HepG2 (cell line): ENCODE data around the gene APRT. TPM values are rescaled to one million over a fixed set of nuclear protein-coding genes. Genes with fewer than 3 reads are reported as not detected.

Experiments used
- ATAC-seq: fragments of 200-7000 bp; cut with Tn5 transposase; 3 replicates; pipeline ENCODE4 v1.9.1; 2020; ENCODE audit warnings: mild to moderate bottlenecking, moderate library complexity
- Bru-seq: library from RNA; stranded (reverse); fragments of 400-500 nt; gene quantifications from one replicate; lab custom pipeline; 2021; lab: Mats Ljungman, UMichigan
- BruChase-seq, 2 experiments: library from RNA; stranded (reverse); fragments of 400-500 nt; gene quantifications; one replicate each; lab custom pipeline; 2021; lab: Mats Ljungman, UMichigan
- BruUV-seq: library from RNA; stranded (reverse); fragments of 400-500 nt; replicated peaks from 2 replicates; lab custom pipeline; 2021; lab: Mats Ljungman, UMichigan
- CTCF ChIA-PET: fragments of 300-600 bp; formaldehyde crosslinking; extraction: SDS; loops from one replicate; lab custom pipeline; 2021; ENCODE audit warnings: low total read pairs, inconsistent platforms, low intra/inter-chr PET ratio; lab: Yijun Ruan, JAX
- POLR2A ChIA-PET: fragments of 350-600 bp; sonication (Branson Sonifier 250); formaldehyde crosslinking; loops from one replicate; lab custom pipeline; 2020; ENCODE audit warnings: antibody characterized with exemption, inconsistent platforms; lab: Yijun Ruan, JAX
- DNase-seq: peaks from one replicate; pipeline ENCODE4 v3.0.0-alpha.2; 2015; ENCODE audit warnings: low spot score
- FAIRE-seq: peaks from 3 replicates; lab custom pipeline; 2011; peaks lifted over from hg19 to GRCh38; lab: Jason Lieb, UNC
- H2AFZ ChIP-seq: one replicate; pipeline ENCODE4 v1.6.1; 2011; ENCODE audit warnings: low read length, inconsistent platforms
- H3K27ac ChIP-seq: fragments of 300-600 bp; 3 replicates; pipeline ENCODE4 v1.8.0; 2011; ENCODE audit warnings: mixed run types, mild to moderate bottlenecking, mixed read lengths, low read length, inconsistent platforms; ENCODE audit not compliant: insufficient read depth; ENCODE audit errors: extremely low read length
- H3K27me3 ChIP-seq, 2 experiments: fragments of 200-600 bp in 1 of 2; 2 replicates in 1 of 2; 3 replicates in 1 of 2; pipeline versions ENCODE4 v1.6.0 to v1.8.0; 2011; ENCODE audit warnings: low read length in 2 of 2, mild to moderate bottlenecking in 2 of 2, moderate library complexity in 2 of 2, inconsistent platforms in 1 of 2; ENCODE audit not compliant: insufficient read depth in 2 of 2, control insufficient read depth in 1 of 2
- H3K36me3 ChIP-seq, 2 experiments: fragments of 200-600 bp in 1 of 2; replicated peaks in 1 of 2; 2 replicates in 1 of 2; 3 replicates in 1 of 2; pipeline versions ENCODE4 v1.5.1 to v1.8.0; 2011; ENCODE audit warnings: low read length in 2 of 2, inconsistent platforms in 1 of 2; ENCODE audit not compliant: insufficient read depth in 2 of 2, control insufficient read depth in 1 of 2
- H3K4me1 ChIP-seq: 2 replicates; pipeline ENCODE4 v1.5.1; 2012; ENCODE audit warnings: low read length, inconsistent platforms; ENCODE audit not compliant: insufficient read depth
- H3K4me2 ChIP-seq: 2 replicates; pipeline ENCODE4 v1.6.0; 2011; ENCODE audit warnings: low read depth, low read length, inconsistent platforms
- H3K4me3 ChIP-seq, 3 experiments: fragments of 200-600 bp in 1 of 3; sonication (generic), shearing (Covaris generic) in 1 of 3; replicated peaks in 1 of 3; 2 replicates each; pipeline ENCODE4 v1.5.1; 2011 to 2016; ENCODE audit warnings: low read length in 3 of 3, inconsistent platforms in 2 of 3, low read depth in 2 of 3, mild to moderate bottlenecking in 2 of 3, control low read depth in 1 of 3, mixed read lengths in 1 of 3; ENCODE audit not compliant: insufficient read depth in 1 of 3
- H3K79me2 ChIP-seq: one replicate; pipeline ENCODE4 v1.6.1; 2011; ENCODE audit warnings: low read length, inconsistent platforms; ENCODE audit not compliant: insufficient read depth
- H3K9ac ChIP-seq: 2 replicates; pipeline ENCODE4 v1.6.0; 2011; ENCODE audit warnings: mild to moderate bottlenecking, low read depth, low read length, inconsistent platforms; ENCODE audit not compliant: insufficient read depth
- H3K9me3 ChIP-seq: 2 replicates; pipeline ENCODE4 v1.5.1; 2012; ENCODE audit warnings: mild to moderate bottlenecking, low read length
- H4K20me1 ChIP-seq: 2 replicates; pipeline ENCODE4 v1.6.0; 2011; ENCODE audit warnings: inconsistent platforms, mild to moderate bottlenecking, low read length, moderate library complexity; ENCODE audit not compliant: insufficient read depth
- ARNT2 ChIP-seq: sonication (generic); formaldehyde crosslinking; IDR thresholded peaks from 2 replicates; pipeline ENCODE4 v1.8.0; 2022; ENCODE audit warnings: mild to moderate bottlenecking, low read depth, missing genetic modification reagents, moderate library complexity
- ELF4 ChIP-seq: sonication (generic); formaldehyde crosslinking; IDR thresholded peaks from 2 replicates; pipeline ENCODE4 v1.5.0; 2020; ENCODE audit warnings: missing genetic modification reagents, mild to moderate bottlenecking, moderate library complexity, borderline replicate concordance
- GATAD2A ChIP-seq: IDR thresholded peaks from 2 replicates; pipeline ENCODE4 v1.6.1; 2016
- HCFC1 ChIP-seq: fragments of 150-350 bp; IDR thresholded peaks from 2 replicates; pipeline ENCODE4 v1.6.1; 2014; ENCODE audit warnings: low read depth, low read length
- MED8 ChIP-seq: sonication (generic); formaldehyde crosslinking; IDR thresholded peaks from 2 replicates; pipeline ENCODE4 v1.8.1; 2023; ENCODE audit warnings: mild to moderate bottlenecking, missing genetic modification reagents; ENCODE audit not compliant: insufficient replicate concordance
- NFYC ChIP-seq: IDR thresholded peaks from 2 replicates; pipeline ENCODE4 v1.6.1; 2016; ENCODE audit warnings: missing genetic modification reagents, missing compliant biosample characterization
- PRDM15 ChIP-seq: sonication (generic); formaldehyde crosslinking; IDR thresholded peaks from 2 replicates; pipeline ENCODE4 v1.4.0; 2020; ENCODE audit warnings: missing genetic modification reagents
- TFDP1 ChIP-seq: IDR thresholded peaks from 2 replicates; pipeline ENCODE4 v1.6.1; 2016; ENCODE audit warnings: missing compliant biosample characterization, missing genetic modification reagents, borderline replicate concordance
- ZNF580 ChIP-seq: IDR thresholded peaks from 2 replicates; pipeline ENCODE4 v1.6.1; 2016; ENCODE audit warnings: low read depth, borderline replicate concordance
- ZSCAN29 ChIP-seq: sonication (generic); formaldehyde crosslinking; conservative IDR thresholded peaks from 2 replicates; pipeline ENCODE4 v1.4.0; 2020; ENCODE audit warnings: mild to moderate bottlenecking, missing genetic modification reagents
- WGBS: methylation state at CpG from one replicate; pipeline ENCODE4 v1.1.6; 2017; ENCODE audit warnings: low lambda C conversion rate; 5-methylcytosine and 5-hydroxymethylcytosine counted together
- in situ Hi-C: cut with HindIII; loops from 2 replicates; pipeline ENCODE4 v1.10.0; 2017; ENCODE audit warnings: low pct_unique_long_range_greater_than_20kb; ENCODE audit not compliant: extremely low pct_ligation_motif_present
- intact Hi-C: fragments of 100-400 bp; cut with micrococcal nuclease; formaldehyde crosslinking; loops from one replicate; pipeline ENCODE4 v1.10.0; 2022; ENCODE audit not compliant: unreplicated experiment
- long read RNA-seq, 2 experiments: library from RNA in 1 of 2; library from polyadenylated mRNA in 1 of 2; stranded (forward) in 1 of 2; unstranded in 1 of 2; transcript quantifications; one replicate each; pipeline ENCODE4 v2.0.0, GENCODE V29; 2019 to 2022
- polyA minus RNA-seq, 3 experiments: library from RNA; depleted of rRNA, polyadenylated mRNA; stranded (reverse); fragments of >200 nt; gene quantifications; 2 replicates each; pipeline ENCODE4 v1.2.3, GENCODE V29; 2011; ENCODE audit warnings: low replicate concordance in 1 of 3
- polyA plus RNA-seq, 8 experiments: library from polyadenylated mRNA; depleted of rRNA in 3 of 8; stranded (reverse) in 7 of 8; unstranded in 1 of 8; fragments of >200 nt; fragmentation: Illumina TruSeq in 4 of 8; extraction: Trizol in 4 of 8; gene quantifications; 2 replicates each; pipeline versions ENCODE4 v1.2.1 to v1.2.3, GENCODE V29; 2011 to 2016; ENCODE audit warnings: low read depth in 4 of 8, missing spikeins in 1 of 8, mixed read lengths in 1 of 8; ENCODE audit not compliant: insufficient read depth in 1 of 8
- total RNA-seq, 5 experiments: library from RNA; depleted of rRNA; stranded (reverse); fragments of >200 nt; fragmentation: Illumina TruSeq; extraction: Trizol; gene quantifications; 2 replicates each; pipeline ENCODE4 v1.2.3, GENCODE V29; 2016; ENCODE audit warnings: low read depth in 1 of 5

Gene APRT
- 242 and 274 TPM in 2 replicates for total RNA-seq (2016; rRNA removed; fragmentation: Illumina TruSeq; extraction: Trizol)
- 163 and 167 TPM in 2 replicates for total RNA-seq (2016; cell fraction: cytosol; rRNA removed; fragmentation: Illumina TruSeq; extraction: Trizol; ENCODE audit: low read depth)
- total RNA-seq (2016; cell fraction: insoluble cytoplasmic fraction; rRNA removed; fragmentation: Illumina TruSeq; extraction: Trizol), result 238 and 275 TPM in 2 replicates
- 188 and 208 TPM in 2 replicates for total RNA-seq (2016; cell fraction: membrane; rRNA removed; fragmentation: Illumina TruSeq; extraction: Trizol)
- 99.7 and 110 TPM in 2 replicates for total RNA-seq (2016; cell fraction: nucleus; rRNA removed; fragmentation: Illumina TruSeq; extraction: Trizol)
- 155 and 210 TPM in 2 replicates for polyA plus RNA-seq (2011; rRNA removed)
- polyA plus RNA-seq (2011; cell fraction: cytosol; rRNA removed), result 94.2 and 153 TPM in 2 replicates
- 101 and 126 TPM in 2 replicates for polyA plus RNA-seq (2011; cell fraction: nucleus; rRNA removed)
- polyA plus RNA-seq (2012), result 136 and 175 TPM in 2 replicates
- polyA plus RNA-seq (2016; cell fraction: cytosol; fragmentation: Illumina TruSeq; extraction: Trizol; ENCODE audit: low read depth), result 172 and 184 TPM in 2 replicates
- 339 and 349 TPM in 2 replicates for polyA plus RNA-seq (2016; cell fraction: insoluble cytoplasmic fraction; fragmentation: Illumina TruSeq; extraction: Trizol; ENCODE audit: low read depth)
- 196 and 203 TPM in 2 replicates for polyA plus RNA-seq (2016; cell fraction: membrane; fragmentation: Illumina TruSeq; extraction: Trizol; ENCODE audit: low read depth)
- 192 and 201 TPM in 2 replicates for polyA plus RNA-seq (2016; cell fraction: nucleus; fragmentation: Illumina TruSeq; extraction: Trizol; ENCODE audit: insufficient read depth, low read depth)
- polyA minus RNA-seq (2011; rRNA and poly(A)+ RNA removed; ENCODE audit: low replicate concordance), result 83.2 and 86.7 TPM in 2 replicates
- polyA minus RNA-seq (2011; cell fraction: cytosol; rRNA and poly(A)+ RNA removed), result 75.3 and 84.8 TPM in 2 replicates
- 35.7 and 49.8 TPM in 2 replicates for polyA minus RNA-seq (2011; cell fraction: nucleus; rRNA and poly(A)+ RNA removed)
- percentile 87 among the genes with signal in this experiment for Bru-seq, nascent RNA
- BruChase-seq, experiment 1, labeled RNA remaining after a 6-hour chase, result percentile 83 among the genes with signal in this experiment
- percentile 77 among the genes with signal in this experiment for BruChase-seq, experiment 2, labeled RNA remaining after a 2-hour chase
- long read RNA-seq, experiment 1, transcript APRT-210 (2 exons, 490 nt), result minor isoform, 23 of 487 reads
- long read RNA-seq, experiment 1, transcript APRT-202 (5 exons, 664 nt), result minor isoform, 56 of 487 reads
- long read RNA-seq, experiment 1, transcript APRT-201 (5 exons, 947 nt), result major isoform, 324 of 487 reads
- long read RNA-seq, experiment 1, transcript APRT-203 (3 exons, 515 nt), result minor isoform, 9 of 487 reads
- long read RNA-seq, experiment 1, partial matches to known transcripts, result 17 of 487 reads
- long read RNA-seq, experiment 1, other reads (novel, unspliced or antisense), result 48 of 487 reads
- long read RNA-seq, experiment 2, transcript APRT-210 (2 exons, 490 nt), result minor isoform, 8 of 574 reads
- long read RNA-seq, experiment 2, transcript APRT-201 (5 exons, 947 nt), result major isoform, 10 of 574 reads
- long read RNA-seq, experiment 2, partial matches to known transcripts, result 33 of 574 reads
- long read RNA-seq, experiment 2, other reads (novel, unspliced or antisense), result 521 of 574 reads

- WGBS, result 0% methylated on average over 37 of the region's 84 CpGs
- in situ Hi-C loops, result loop anchor here (5.0 kb wide), 1 partner anchor 45 kb away; the partner anchor contains the start of genes GALNS and TRAPPC2L
- no peaks in the 10 kb centered on the region; a peak in 1 of 5 replicates for H3K27me3 ChIP-seq
- H3K4me2 ChIP-seq, result peak within 1 kb of the TSS; percentile 98
- peak; percentile 98 for FAIRE-seq
- H3K4me3 ChIP-seq, result peak within 1 kb of the TSS; percentile 72 to 90 (median 74)
- peak; percentile 83 for DNase-seq
- H4K20me1 ChIP-seq, result peaks cover 14% of the 10 kb centered on the region; the same call in 1 of the 2 replicates
- intact Hi-C loops, result loop anchor here (5.0 kb wide), 1 partner anchor 55 kb away; no protein-coding TSS in a partner anchor
- H3K36me3 ChIP-seq, result peaks cover 8 to 29% of the 10 kb centered on the region in 2 experiments; a peak in 4 of 5 replicates
- peaks cover 33% of the 10 kb centered on the region for H3K4me1 ChIP-seq
- peak; percentile 65 for ATAC-seq
- BruUV-seq, result TSS peak; percentile 51
- H3K79me2 ChIP-seq, result peaks cover 21% of the 10 kb centered on the region
- ChIA-PET CTCF (interaction anchor here (0.6 to 1.0 kb wide), 4 partner anchors 10 to 69 kb away, joined by 3 read pairs; no protein-coding TSS in a partner anchor), POLR2A (interaction anchor here (0.7 to 4.9 kb wide), 12 partner anchors 9 to 406 kb away, joined by 3 to 36 read pairs (median 6); partner anchors contain the start of genes CDT1, GALNS, TRAPPC2L and ZNF778)
- H3K9me3 ChIP-seq, result no peaks in the 10 kb centered on the region
- no peak within 1 kb of the TSS for H2AFZ ChIP-seq
- peak within 1 kb of the TSS; percentile 76 for H3K27ac ChIP-seq
- H3K9ac ChIP-seq, result peak within 1 kb of the TSS; percentile 90
- TF ChIP-seq ELF4 (CRISPR knock-in tag) (peak; percentile 58; the same call in 1 of the 2 replicates), ARNT2 (CRISPR knock-in tag) (peak; percentile 68), MED8 (CRISPR knock-in tag) (peak; percentile 67), ZSCAN29 (CRISPR knock-in tag) (peak; percentile 97), PRDM15 (CRISPR knock-in tag) (no peak), TFDP1 (peak; percentile 9; the same call in 1 of the 2 replicates), ZNF580 (peak; percentile 76), NFYC (CRISPR knock-in tag) (no peak; the same call in 1 of the 2 replicates), HCFC1 (0 out of 2 replicates have a peak, but pooled peaks have one; percentile 19), GATAD2A (peak; percentile 57; the same call in 1 of the 2 replicates)
Observed at GRCh38 chr16:88811769-88812512, at the start of gene APRT. Gene APRT, minus strand, starts transcription at chr16:88811928. Its CDS starts 29 bp downstream, at chr16:88811899.
